Stimulated activated CD4-positive, alpha-beta T cell treated with anti-CD3 and anti-CD28 coated beads, Interleukin-2, amount 100 ng/mL, for 48 hours (primary cell): ENCODE data around the gene CAMKMT.

Source experiments
- DNase-seq, 2 donors: peaks; one replicate each; pipeline ENCODE4 v3.0.0-alpha.2; 2020

The CAMKMT gene

DNA sequence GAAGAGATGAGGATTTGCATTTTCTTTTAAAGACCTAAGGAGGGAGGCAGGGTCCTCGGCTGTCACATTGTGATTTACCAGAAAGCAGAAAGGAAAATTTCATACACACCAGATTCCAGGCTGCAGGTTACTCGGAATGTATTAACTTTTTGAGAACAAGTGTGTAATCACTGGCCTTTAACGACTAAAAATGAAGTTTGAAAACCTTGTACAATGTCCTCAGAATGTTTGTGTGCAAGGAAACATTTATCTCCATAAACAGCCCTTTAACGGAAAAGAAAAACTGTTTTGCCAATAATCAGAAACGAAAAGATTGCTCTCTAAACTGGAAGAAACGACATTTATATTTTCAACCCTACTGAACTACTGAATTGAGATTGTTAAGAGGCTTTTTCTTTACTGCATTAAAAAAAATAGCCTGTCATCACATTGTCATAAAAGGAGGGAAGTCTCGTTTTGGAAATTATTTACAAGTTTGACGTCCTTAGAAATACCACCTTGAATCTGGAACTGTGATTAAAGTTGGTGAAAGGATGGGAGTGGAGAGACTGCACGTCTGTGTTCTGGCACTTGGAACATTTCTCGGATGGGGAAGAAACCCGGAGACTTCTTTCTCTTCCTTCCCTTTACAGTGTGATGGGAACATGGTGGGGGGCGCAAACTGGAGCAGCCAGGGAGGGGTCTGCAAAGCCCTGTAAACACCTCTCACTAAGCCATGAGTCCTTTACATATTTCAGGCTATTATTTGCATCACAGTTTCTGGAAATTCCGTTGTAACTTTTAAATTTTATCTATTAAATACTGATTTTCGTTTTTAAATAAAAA is 445.7 kb downstream of the CAMKMT start:
- DNase-seq = no peak

- no peak for DNase-seq
Observed at GRCh38 chr2:44810892-44811530, 449.3 kb downstream of the CAMKMT start.

DNA sequence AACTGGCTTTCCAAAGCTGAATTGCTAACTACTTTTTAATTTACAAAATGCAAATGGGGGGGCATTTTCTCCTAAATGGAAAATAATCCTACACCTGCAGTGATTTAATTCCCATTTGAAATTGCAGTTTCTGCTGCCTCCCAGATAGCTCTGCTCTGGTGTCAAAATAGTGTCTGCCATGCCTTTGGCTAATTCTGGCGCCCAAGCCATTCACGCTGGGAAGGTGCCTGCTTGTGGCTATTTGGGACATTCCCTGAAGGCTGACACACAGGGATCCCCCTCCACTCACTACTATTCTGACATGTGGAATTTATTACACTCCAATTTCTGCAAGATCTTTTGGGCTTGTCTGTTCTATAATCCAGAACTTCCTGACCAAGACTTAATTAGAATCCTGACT is 451.4 kb downstream of the CAMKMT start:
- no peak for DNase-seq

- DNase-seq = no peak
Observed at GRCh38 chr2:44813658-44814057, 451.9 kb downstream of the CAMKMT start.

GRCh38 chr2:44817256-44817655 is 455.5 kb downstream of the CAMKMT start:
- no peak for DNase-seq

- no peak for DNase-seq
Observed at GRCh38 chr2:44817673-44818335, 456.1 kb downstream of the CAMKMT start.

DNA sequence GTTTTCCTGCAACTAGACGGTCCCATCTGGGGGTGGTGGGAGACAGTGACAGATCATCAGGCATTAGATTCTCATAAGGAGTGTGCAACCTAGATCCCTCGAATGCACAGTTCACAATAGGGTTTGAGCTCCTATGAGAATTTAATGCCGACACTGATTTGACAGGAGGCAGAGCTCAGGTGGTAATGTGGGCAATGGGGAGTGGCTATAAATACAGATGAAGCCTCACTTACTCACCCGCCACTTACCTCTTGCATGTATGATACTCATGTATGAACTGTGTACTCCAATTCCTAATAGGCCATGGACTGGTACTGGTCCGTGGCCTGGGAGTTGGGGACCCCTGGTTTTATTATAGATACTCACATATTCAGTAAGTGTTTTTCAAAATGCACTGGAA is 457.3 kb downstream of the CAMKMT start:
- no peak for DNase-seq

DNA sequence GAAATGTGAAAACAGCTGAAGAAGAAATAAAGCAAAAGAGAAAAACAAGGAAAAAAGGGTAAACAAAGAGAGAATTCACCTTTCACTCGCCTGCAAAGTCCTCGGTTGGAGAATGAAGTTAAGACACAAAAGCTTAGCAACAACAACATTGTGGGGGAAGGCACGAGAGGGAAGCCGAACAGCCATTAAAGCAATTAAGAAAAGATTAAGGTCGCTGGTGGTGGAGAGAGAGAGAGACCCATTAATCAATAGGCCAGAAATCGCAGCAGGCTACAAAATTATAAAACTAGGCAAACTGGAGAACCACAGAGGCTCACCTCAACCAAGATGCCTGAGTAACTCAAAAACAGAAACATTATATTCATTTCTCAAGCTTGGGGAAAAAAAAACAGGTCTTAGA is 459.8 kb downstream of the CAMKMT start:
- no peak for DNase-seq

- DNase-seq = no peak
Observed at GRCh38 chr2:44822174-44822573, 460.4 kb downstream of the CAMKMT start.
